Thyroid gland (tissue), 4 donors: ENCODE data around the gene TTLL7. TPM values are rescaled to one million over a fixed set of nuclear protein-coding genes. Genes with fewer than 3 reads are reported as not detected.

ENCODE experiments used
- DNase-seq, 2 donors: peaks; one replicate each; pipeline ENCODE4 v3.0.0-alpha.2; 2019
- H3K27ac ChIP-seq, 3 donors: fragments of 200-600 bp; sonication (generic); 1 replicate in 2 of 3; 2 replicates in 1 of 3; pipeline ENCODE4 v1.5.1; 2016 to 2019; ENCODE audit warnings: mild to moderate bottlenecking in 1 of 3, moderate library complexity in 1 of 3
- H3K27me3 ChIP-seq: fragments of 200-600 bp; sonication (generic); one replicate; pipeline ENCODE4 v1.5.1; 2019
- H3K36me3 ChIP-seq, 2 donors: fragments of 200-600 bp; sonication (generic); one replicate each; pipeline ENCODE4 v1.5.1; 2016 to 2019
- H3K4me1 ChIP-seq, 2 donors: fragments of 200-600 bp; sonication (generic); one replicate each; pipeline ENCODE4 v1.5.1; 2017 to 2019
- H3K4me3 ChIP-seq, 3 donors: fragments of 200-600 bp; sonication (generic); replicated peaks in 1 of 3; 1 replicate in 2 of 3; 2 replicates in 1 of 3; pipeline ENCODE4 v1.5.1; 2016; ENCODE audit warnings: mild to moderate bottlenecking in 1 of 3
- H3K9me3 ChIP-seq: fragments of 200-600 bp; sonication (generic); one replicate; pipeline ENCODE4 v1.5.1; 2017
- POLR2A ChIP-seq, 2 donors: fragments of 450-650 bp; IDR thresholded peaks; one replicate each; pipeline ENCODE4 v1.6.1; 2017; ENCODE audit warnings: antibody characterized with exemption in 2 of 2, mild to moderate bottlenecking in 2 of 2, moderate library complexity in 1 of 2
- WGBS, 2 donors: methylation state at CpG; one replicate each; pipeline ENCODE4 v1.1.5; 2017; 5-methylcytosine and 5-hydroxymethylcytosine counted together
- intact Hi-C: fragments of 100-400 bp; cut with DNase I; formaldehyde crosslinking; loops from one replicate; pipeline ENCODE4 v1.15.1; 2023
- total RNA-seq, 4 donors: library from RNA; depleted of rRNA; stranded (reverse); fragments of >200 nt; gene quantifications; one replicate each; pipeline ENCODE4 v1.2.3, GENCODE V29; 2016
- TF ChIP-seq, protein P1 (sequence below), 6 experiments: fragments of 200-600 bp in 3 of 6; fragments of 450-650 bp in 3 of 6; sonication (generic) in 3 of 6; IDR thresholded peaks; one replicate each; pipeline ENCODE4 v1.5.1; 2016 to 2019; ENCODE audit warnings: antibody characterized with exemption in 6 of 6, mild to moderate bottlenecking in 2 of 6, inconsistent platforms in 1 of 6, moderate library complexity in 1 of 6

Gene TTLL7
- total RNA-seq, 4 donors from 2014 or later = 7.8 to 22.7 (median 12.8) TPM

DNA sequence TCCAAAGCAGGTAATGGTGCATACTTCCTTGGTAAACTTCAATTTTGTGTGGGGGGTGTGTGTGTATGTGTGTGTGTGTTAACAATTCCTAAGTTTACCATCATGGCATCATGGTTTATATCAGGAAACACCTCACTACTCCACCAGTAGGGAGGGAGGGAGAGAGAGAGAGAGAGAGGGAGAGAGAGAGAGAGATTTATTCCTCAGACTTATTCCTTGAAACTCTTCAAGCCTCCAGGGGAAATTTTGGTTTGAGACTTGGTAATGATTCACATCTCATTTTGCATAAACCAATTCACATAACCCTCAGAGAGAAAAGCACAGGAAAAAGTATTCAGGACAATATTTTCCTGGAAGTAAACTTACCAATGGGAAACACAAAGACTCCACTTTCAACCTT is 115.0 kb downstream of the TTLL7 start:
- Histone ChIP-seq H3K36me3 (no peaks in the 10 kb centered on the region), H3K27ac (no peak overlapping the region), H3K9me3 (no peaks in the 10 kb centered on the region), H3K4me1 (no peaks in the 10 kb centered on the region), H3K4me3 (no peak overlapping the region), H3K27me3 (no peaks in the 10 kb centered on the region)
- TF ChIP-seq, protein P1, sequence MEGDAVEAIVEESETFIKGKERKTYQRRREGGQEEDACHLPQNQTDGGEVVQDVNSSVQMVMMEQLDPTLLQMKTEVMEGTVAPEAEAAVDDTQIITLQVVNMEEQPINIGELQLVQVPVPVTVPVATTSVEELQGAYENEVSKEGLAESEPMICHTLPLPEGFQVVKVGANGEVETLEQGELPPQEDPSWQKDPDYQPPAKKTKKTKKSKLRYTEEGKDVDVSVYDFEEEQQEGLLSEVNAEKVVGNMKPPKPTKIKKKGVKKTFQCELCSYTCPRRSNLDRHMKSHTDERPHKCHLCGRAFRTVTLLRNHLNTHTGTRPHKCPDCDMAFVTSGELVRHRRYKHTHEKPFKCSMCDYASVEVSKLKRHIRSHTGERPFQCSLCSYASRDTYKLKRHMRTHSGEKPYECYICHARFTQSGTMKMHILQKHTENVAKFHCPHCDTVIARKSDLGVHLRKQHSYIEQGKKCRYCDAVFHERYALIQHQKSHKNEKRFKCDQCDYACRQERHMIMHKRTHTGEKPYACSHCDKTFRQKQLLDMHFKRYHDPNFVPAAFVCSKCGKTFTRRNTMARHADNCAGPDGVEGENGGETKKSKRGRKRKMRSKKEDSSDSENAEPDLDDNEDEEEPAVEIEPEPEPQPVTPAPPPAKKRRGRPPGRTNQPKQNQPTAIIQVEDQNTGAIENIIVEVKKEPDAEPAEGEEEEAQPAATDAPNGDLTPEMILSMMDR (IDR thresholded peaks at IDR 0.05) = no peak
- DNase-seq = no peak
- intact Hi-C loops = no loop called here

DNA sequence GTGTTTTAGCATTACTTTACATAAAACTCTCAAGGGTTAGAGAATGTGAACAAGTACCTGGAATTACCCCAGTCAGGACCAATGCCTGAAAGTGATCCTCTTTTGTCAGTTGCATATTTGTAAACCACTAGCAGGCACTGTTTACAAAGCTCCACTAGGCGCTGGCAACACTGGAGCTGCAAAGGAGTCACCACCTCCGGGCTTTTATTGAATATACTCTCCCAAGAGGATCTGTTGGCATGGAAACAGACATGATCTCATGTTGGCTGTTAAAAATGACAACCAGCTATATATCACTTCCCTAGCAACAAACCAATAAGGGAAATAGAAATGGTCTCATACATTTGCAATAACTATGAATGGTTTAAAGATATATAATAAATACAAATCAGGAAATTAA is 116.0 kb downstream of the TTLL7 start:
- H3K4me1 ChIP-seq = no peaks in the 10 kb centered on the region
- H3K4me3 ChIP-seq = no peak overlapping the region
- TF ChIP-seq POLR2A (IDR thresholded peaks at IDR 0.05) = no peak
- TF ChIP-seq, protein P1 (IDR thresholded peaks at IDR 0.05) = peak in 1 of 6 experiments; percentile 5
- H3K27ac ChIP-seq = no peak overlapping the region
- no peaks in the 10 kb centered on the region for H3K27me3 ChIP-seq
- H3K9me3 ChIP-seq = no peaks in the 10 kb centered on the region
- intact Hi-C loops = no loop called here
- no peaks in the 10 kb centered on the region for H3K36me3 ChIP-seq
- WGBS, 2 donors = 43 to 48% methylated on average over 2 of the region's 2 CpGs
- no peak for DNase-seq

DNA sequence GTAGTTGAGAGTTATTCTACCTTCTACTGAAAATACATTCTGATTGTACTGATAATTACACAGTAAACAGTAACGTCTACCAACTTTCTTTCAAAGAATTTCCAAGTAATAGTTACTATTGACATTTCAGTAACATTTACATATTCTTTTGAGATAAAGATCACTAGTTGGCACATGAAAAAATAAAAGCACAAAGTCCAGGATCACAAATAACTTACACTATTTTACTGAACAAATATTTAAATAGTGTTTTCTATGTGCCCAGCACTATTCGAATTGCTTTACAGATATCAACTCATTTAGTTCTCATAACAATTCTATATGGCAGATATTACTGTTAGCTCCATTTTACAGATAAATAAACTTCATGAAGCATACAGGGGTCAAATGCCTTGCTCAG is 126.4 kb downstream of the TTLL7 start:
- no peak for DNase-seq
- H3K4me1 ChIP-seq = no peaks in the 10 kb centered on the region
- 92 to 94% methylated on average over 2 of the region's 2 CpGs for WGBS, 2 donors
- H3K27me3 ChIP-seq = no peaks in the 10 kb centered on the region
- no peaks in the 10 kb centered on the region for H3K36me3 ChIP-seq
- H3K27ac ChIP-seq = no peak overlapping the region
- TF ChIP-seq POLR2A (IDR thresholded peaks at IDR 0.05) = no peak
- TF ChIP-seq, protein P1 (IDR thresholded peaks at IDR 0.05) = no peak
- no peaks in the 10 kb centered on the region for H3K9me3 ChIP-seq
- no peak overlapping the region for H3K4me3 ChIP-seq
- intact Hi-C loops = no loop called here

DNA sequence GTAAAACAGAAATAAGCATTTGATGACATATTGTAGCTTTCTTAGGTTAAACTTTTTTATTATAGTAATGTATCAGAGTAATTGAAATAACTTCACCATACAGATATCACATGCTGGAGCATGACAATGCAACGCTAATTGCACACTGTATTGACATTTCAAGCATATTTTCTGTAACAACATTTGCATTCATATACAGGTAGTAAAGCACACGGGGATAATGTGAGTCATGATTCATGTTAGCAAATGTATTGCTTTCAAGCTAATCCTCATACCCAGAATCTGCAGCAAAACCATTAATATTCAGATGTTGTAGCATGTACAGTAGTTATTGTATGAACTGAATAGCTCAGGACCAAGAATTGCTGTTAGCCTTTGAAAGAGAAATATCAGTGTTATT is 133.9 kb downstream of the TTLL7 start:
- peaks cover 0 to 5% of the 10 kb centered on the region in 2 donors for H3K4me1 ChIP-seq
- H3K36me3 ChIP-seq = no peaks in the 10 kb centered on the region
- intact Hi-C loops = no loop called here
- no peak overlapping the region for H3K27ac ChIP-seq
- WGBS, 2 donors = 88% methylated on average over 2 of the region's 2 CpGs
- H3K27me3 ChIP-seq = no peaks in the 10 kb centered on the region
- H3K4me3 ChIP-seq = no peak overlapping the region
- TF ChIP-seq POLR2A (IDR thresholded peaks at IDR 0.05) = no peak
- TF ChIP-seq, protein P1 (IDR thresholded peaks at IDR 0.05) = no peak
- no peaks in the 10 kb centered on the region for H3K9me3 ChIP-seq
- DNase-seq = no peak

DNA sequence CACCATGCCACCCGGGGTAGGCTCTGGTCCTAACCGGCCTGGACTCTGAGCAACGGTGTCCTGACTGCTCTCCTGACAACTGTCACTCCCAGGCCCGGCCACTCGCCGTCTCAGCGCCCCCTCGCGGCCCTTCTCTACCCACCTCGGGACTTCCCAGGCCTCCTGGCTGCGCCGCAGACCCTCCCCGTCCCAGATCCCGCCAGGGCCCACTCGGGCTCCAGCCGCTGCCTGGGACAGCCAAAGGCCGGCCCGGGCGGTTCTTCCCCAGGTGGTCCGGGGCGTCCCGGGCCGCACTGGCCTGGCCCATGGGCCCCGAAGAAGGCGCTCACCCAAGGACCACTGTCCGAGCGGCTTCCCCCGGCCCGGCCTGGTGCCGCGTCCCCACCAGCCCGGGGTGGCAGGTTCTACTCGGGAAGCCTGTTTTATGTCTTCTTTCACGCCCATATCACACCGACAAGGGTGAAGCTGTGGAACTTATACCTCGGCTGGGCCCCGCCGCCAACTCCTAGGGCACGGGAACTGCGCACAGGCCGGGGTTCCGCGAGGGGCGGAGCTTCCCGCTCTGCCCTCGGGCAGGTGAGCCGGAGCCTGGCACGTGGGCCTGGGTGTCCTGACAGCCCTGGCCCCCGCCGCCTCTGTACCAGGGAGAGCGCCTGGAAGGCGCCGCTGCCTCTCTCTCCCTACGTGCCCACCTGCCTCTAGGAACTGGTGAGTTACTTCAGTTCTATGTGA is 138.3 kb downstream of the TTLL7 start:
- 11 to 13% methylated on average over 30 to 38 of the region's 54 CpGs for WGBS, 2 donors
- H3K9me3 ChIP-seq = no peaks in the 10 kb centered on the region
- H3K36me3 ChIP-seq = no peaks in the 10 kb centered on the region
- TF ChIP-seq, protein P1 (IDR thresholded peaks at IDR 0.05) = peak; percentile 57 to 88 (median 79)
- peak in 1 of 2 donors; percentile 70 for TF ChIP-seq POLR2A (IDR thresholded peaks at IDR 0.05)
- peak overlapping the region; percentile 93 to 98 (median 95) for H3K27ac ChIP-seq
- H3K4me1 ChIP-seq = peaks cover 14 to 20% of the 10 kb centered on the region in 2 donors
- peak; percentile 90 to 94 for DNase-seq
- peak overlapping the region; percentile 7 to 47 (median 38) for H3K4me3 ChIP-seq
- no peaks in the 10 kb centered on the region for H3K27me3 ChIP-seq
- intact Hi-C loops = no loop called here
